ENCODE measurements around the gene TSG101. TPM values are rescaled to one million over a fixed set of nuclear protein-coding genes. Genes with fewer than 3 reads are reported as not detected.

TSG101 gene
- 44.4 and 63.1 TPM in 2 replicates for total RNA-seq

GRCh38 chr11:18526521-18527296 is at the start of gene TSG101:
TSS of gene TSG101 (minus strand) at chr11:18526942. CDS start at chr11:18526816, 126 bp downstream.

DNA sequence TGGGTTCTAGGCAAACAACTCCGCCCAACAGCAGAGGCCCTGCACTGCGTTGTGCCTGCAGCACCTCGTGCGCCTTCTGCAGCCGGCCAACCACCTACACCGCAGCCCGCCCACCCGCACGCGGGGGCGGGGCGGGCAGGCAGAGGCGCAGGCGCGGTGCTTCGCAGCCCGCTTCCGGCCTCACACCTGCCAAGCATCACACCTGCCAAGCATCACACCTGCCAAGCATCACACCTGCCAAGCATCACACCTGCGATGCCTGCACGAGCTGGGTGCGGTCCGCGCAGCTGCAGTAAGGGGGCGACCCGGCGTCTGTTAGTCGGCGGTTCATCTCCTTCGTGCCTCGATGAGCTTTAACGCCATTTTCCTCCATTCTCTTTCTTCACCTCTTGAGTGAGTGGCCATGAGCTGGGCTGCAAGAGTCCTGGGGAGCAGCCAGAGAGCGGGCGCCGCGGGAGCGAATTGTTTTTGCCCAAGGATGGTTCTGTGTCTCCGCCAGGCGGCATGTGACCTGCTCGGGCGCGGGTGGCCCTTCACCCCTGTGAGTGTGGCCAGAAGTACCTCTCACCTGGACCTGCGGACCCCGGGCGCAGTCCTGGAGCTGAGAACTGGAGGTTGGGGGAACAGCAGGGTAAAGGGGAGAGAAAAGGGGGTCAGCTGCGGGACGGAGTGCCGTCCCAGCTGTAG is 70.9 kb downstream of the TSG101 start, which contains the start of gene LDHAL6A:
LDHAL6A (plus strand) TSS at position 171 of the 687 bp plus-strand sequence. CDS start 825 bp downstream, outside the sequence.

Other genes with a start within 250 kb of the TSG101 start
- gene HPS5, start 204.8 kb downstream of the TSG101 start, total RNA-seq = 28.9 and 37.4 TPM in 2 replicates
- 84.8 and 90.4 TPM in 2 replicates for gene GTF2H1, start 204.4 kb downstream of the TSG101 start, total RNA-seq
- gene LDHA, start 132.4 kb downstream of the TSG101 start, total RNA-seq = 1,360 and 1,436 TPM in 2 replicates
- gene LDHC, start 114.6 kb downstream of the TSG101 start, total RNA-seq = 0.27 TPM in 1 of 2 replicates, not detected in the other
- not detected in 2 replicates for gene LDHAL6A, start 71.1 kb downstream of the TSG101 start, total RNA-seq
- 33.0 and 34.2 TPM in 2 replicates for gene UEVLD, start 61.8 kb upstream of the TSG101 start, total RNA-seq
- gene MISFA, start 72.8 kb upstream of the TSG101 start, total RNA-seq = 0.13 and 0.65 TPM in 2 replicates
- gene SPTY2D1, start 107.4 kb upstream of the TSG101 start, total RNA-seq = 22.6 and 25.3 TPM in 2 replicates
- 0.79 and 1.2 TPM in 2 replicates for gene TMEM86A, start 171.8 kb upstream of the TSG101 start, total RNA-seq
- gene IGSF22, start 199.2 kb upstream of the TSG101 start, total RNA-seq = not detected in 2 replicates

All from thoracic aorta endothelial cell (primary cell).